ENCODE data around the gene PDS5A. TPM values are rescaled to one million over a fixed set of nuclear protein-coding genes. Genes with fewer than 3 reads are reported as not detected.
A peak's percentile ranks its signal among the peaks of the same experiment; 100 is the strongest.

The PDS5A gene
- total and polyA plus RNA-seq, 2 of the 13 experiments (the other 11 are each of a cell fraction or from before 2014, with no cell fraction given), result 31.8 to 57.0 TPM

DNA sequence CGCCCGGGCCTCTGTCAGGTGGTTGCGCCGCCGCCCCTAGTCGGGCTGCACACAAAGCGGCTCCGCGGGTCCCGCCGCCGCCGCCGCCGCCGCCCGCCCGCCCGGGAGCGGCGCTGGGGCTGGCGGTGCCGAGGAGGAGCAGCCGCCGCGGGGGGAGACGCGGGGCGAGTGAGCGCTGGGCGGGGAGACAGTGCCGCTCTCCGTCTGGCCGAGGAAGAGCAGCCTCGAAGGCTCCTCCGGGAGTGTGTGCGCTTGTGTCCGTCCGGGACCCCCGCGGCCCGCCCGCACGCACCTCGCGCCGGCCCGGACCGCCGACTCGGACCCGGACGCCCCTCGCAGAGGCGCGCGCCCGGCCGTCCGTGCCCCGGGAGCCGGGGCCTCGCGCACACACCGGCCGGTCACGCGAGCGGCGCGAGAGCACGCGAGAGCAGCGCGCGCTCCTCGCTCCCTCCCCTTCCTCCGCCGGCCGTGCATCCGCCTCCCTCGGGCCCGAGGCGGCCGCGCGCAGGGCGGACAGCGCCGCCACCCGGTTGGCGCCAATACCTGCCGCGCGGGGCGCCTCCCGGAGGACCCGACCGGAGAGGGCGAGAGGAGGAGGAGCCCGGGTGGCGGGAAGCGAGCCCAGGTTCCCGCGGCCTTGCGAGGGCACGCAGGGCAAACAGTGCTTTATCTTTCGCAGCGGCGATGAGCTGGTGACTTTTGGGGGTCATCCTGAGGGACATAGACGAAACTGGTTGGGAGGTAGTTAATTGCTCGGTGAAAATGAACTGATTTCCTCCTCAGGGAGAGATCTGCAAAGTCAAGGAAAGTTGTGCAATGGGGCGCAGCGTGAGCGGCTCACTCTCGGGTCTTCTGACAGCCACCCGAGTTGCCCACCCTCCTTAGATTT is at the start of gene PDS5A (continued):
- TF ChIP-seq, protein P1, sequence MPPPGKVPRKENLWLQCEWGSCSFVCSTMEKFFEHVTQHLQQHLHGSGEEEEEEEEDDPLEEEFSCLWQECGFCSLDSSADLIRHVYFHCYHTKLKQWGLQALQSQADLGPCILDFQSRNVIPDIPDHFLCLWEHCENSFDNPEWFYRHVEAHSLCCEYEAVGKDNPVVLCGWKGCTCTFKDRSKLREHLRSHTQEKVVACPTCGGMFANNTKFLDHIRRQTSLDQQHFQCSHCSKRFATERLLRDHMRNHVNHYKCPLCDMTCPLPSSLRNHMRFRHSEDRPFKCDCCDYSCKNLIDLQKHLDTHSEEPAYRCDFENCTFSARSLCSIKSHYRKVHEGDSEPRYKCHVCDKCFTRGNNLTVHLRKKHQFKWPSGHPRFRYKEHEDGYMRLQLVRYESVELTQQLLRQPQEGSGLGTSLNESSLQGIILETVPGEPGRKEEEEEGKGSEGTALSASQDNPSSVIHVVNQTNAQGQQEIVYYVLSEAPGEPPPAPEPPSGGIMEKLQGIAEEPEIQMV (CRISPR knock-in tag; IDR thresholded peaks at IDR 0.05; ENCODE audit: low read depth), result peak; percentile 87
- TF ChIP-seq, protein P2, sequence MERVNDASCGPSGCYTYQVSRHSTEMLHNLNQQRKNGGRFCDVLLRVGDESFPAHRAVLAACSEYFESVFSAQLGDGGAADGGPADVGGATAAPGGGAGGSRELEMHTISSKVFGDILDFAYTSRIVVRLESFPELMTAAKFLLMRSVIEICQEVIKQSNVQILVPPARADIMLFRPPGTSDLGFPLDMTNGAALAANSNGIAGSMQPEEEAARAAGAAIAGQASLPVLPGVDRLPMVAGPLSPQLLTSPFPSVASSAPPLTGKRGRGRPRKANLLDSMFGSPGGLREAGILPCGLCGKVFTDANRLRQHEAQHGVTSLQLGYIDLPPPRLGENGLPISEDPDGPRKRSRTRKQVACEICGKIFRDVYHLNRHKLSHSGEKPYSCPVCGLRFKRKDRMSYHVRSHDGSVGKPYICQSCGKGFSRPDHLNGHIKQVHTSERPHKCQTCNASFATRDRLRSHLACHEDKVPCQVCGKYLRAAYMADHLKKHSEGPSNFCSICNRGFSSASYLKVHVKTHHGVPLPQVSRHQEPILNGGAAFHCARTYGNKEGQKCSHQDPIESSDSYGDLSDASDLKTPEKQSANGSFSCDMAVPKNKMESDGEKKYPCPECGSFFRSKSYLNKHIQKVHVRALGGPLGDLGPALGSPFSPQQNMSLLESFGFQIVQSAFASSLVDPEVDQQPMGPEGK (CRISPR knock-in tag; IDR thresholded peaks at IDR 0.05), result peak; percentile 20
- TF ChIP-seq, protein P3, sequence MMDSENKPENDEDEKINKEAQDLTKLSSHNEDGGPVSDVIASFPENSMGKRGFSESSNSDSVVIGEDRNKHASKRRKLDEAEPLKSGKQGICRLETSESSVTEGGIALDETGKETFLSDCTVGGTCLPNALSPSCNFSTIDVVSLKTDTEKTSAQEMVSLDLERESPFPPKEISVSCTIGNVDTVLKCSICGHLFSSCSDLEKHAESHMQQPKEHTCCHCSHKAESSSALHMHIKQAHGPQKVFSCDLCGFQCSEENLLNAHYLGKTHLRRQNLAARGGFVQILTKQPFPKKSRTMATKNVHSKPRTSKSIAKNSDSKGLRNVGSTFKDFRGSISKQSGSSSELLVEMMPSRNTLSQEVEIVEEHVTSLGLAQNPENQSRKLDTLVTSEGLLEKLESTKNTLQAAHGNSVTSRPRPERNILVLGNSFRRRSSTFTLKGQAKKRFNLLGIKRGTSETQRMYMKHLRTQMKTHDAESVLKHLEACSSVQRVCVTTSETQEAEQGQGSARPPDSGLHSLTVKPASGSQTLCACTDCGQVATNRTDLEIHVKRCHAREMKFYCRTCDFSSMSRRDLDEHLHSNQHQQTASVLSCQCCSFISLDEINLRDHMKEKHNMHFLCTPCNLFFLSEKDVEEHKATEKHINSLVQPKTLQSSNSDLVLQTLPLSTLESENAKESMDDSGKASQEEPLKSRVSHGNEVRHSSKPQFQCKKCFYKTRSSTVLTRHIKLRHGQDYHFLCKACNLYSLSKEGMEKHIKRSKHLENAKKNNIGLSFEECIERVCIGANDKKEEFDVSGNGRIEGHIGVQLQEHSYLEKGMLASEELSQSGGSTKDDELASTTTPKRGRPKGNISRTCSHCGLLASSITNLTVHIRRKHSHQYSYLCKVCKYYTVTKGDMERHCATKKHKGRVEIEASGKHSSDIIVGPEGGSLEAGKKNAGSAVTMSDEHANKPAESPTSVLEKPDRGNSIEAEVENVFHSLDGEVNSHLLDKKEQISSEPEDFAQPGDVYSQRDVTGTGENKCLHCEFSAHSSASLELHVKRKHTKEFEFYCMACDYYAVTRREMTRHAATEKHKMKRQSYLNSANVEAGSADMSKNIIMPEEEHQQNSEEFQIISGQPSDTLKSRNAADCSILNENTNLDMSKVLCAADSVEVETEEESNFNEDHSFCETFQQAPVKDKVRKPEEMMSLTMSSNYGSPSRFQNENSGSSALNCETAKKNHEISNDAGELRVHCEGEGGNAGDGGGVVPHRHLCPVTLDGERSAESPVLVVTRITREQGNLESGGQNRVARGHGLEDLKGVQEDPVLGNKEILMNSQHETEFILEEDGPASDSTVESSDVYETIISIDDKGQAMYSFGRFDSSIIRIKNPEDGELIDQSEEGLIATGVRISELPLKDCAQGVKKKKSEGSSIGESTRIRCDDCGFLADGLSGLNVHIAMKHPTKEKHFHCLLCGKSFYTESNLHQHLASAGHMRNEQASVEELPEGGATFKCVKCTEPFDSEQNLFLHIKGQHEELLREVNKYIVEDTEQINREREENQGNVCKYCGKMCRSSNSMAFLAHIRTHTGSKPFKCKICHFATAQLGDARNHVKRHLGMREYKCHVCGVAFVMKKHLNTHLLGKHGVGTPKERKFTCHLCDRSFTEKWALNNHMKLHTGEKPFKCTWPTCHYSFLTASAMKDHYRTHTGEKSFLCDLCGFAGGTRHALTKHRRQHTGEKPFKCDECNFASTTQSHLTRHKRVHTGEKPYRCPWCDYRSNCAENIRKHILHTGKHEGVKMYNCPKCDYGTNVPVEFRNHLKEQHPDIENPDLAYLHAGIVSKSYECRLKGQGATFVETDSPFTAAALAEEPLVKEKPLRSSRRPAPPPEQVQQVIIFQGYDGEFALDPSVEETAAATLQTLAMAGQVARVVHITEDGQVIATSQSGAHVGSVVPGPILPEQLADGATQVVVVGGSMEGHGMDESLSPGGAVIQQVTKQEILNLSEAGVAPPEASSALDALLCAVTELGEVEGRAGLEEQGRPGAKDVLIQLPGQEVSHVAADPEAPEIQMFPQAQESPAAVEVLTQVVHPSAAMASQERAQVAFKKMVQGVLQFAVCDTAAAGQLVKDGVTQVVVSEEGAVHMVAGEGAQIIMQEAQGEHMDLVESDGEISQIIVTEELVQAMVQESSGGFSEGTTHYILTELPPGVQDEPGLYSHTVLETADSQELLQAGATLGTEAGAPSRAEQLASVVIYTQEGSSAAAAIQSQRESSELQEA (CRISPR knock-in tag; IDR thresholded peaks at IDR 0.05; ENCODE audit: not compliant biosample characterization), result peak; percentile 61
- TF ChIP-seq BCL6 (CRISPR knock-in tag; IDR thresholded peaks at IDR 0.05), result peak; percentile 47; the same call in 1 of the 2 replicates
- no peak; the same call in 1 of the 2 replicates for TF ChIP-seq HOXD1 (CRISPR knock-in tag; IDR thresholded peaks at IDR 0.05)
- TF ChIP-seq ZNF20 (CRISPR knock-in tag; IDR thresholded peaks at IDR 0.05), result no peak
- TF ChIP-seq MAZ (IDR thresholded peaks at IDR 0.05; ENCODE audit: borderline replicate concordance, low read depth, low read length), result peak; percentile 92
- peak; percentile 89; the same call in 1 of the 2 replicates for TF ChIP-seq MAZ (CRISPR knock-in tag; IDR thresholded peaks at IDR 0.05; ENCODE audit: low read depth)
- no peak for TF ChIP-seq ZFP36 (IDR thresholded peaks at IDR 0.05; ENCODE audit: borderline replicate concordance, low read depth, low read length, partially characterized antibody)
- TF ChIP-seq HCFC1 (IDR thresholded peaks at IDR 0.05; ENCODE audit: low read depth, low read length), result peak; percentile 22; the same call in 1 of the 2 replicates
- TF ChIP-seq BRCA1 (CRISPR knock-in tag; IDR thresholded peaks at IDR 0.05), result 0 out of 2 replicates have a peak, but pooled peaks have one; percentile 73
- no peak for TF ChIP-seq ATAD3A (CRISPR knock-in tag; IDR thresholded peaks at IDR 0.05)
- 0 out of 4 replicates have a peak, but pooled peaks of 1 of the 2 experiments have one; percentile 36 for TF ChIP-seq EP300 (IDR thresholded peaks at IDR 0.05; ENCODE audit: low read depth in 2 of 2, low read length in 2 of 2)
- TF ChIP-seq EP300 (CRISPR knock-in tag; IDR thresholded peaks at IDR 0.05; ENCODE audit: borderline replicate concordance), result peak; percentile 54; the same call in 1 of the 2 replicates
- TF ChIP-seq ZNF619 (CRISPR knock-in tag; IDR thresholded peaks at IDR 0.05), result peak; percentile 89; the same call in 1 of the 2 replicates
- TF ChIP-seq LCORL (IDR thresholded peaks at IDR 0.05), result no peak
- peak; percentile 50; the same call in 1 of the 2 replicates for TF ChIP-seq LCORL (CRISPR knock-in tag; IDR thresholded peaks at IDR 0.05)

Data from HepG2 (cell line).